GM19193 (cell line): ENCODE data around the gene RINL.

ENCODE experiments used
- POLR2A ChIP-seq: IDR thresholded peaks from 4 replicates; pipeline ENCODE4 v1.6.1; 2011; ENCODE audit not compliant: insufficient read depth, insufficient read length; ENCODE audit errors: extremely low read depth

Gene RINL

GRCh38 chr19:38836159-38836982 lies 41.7 kb downstream of the RINL start:
- no peak for TF ChIP-seq POLR2A

- TF ChIP-seq POLR2A = no peak
These were observed 43.5 kb downstream of the RINL start for GRCh38 chr19:38834590-38834989.

- TF ChIP-seq POLR2A = no peak
These were observed 44.0 kb downstream of the RINL start for GRCh38 chr19:38834104-38834490.

- TF ChIP-seq POLR2A = no peak
These were observed 45.0 kb downstream of the RINL start for GRCh38 chr19:38833092-38833425.

- TF ChIP-seq POLR2A = no peak
These were observed 46.9 kb downstream of the RINL start for GRCh38 chr19:38831142-38831605.

- TF ChIP-seq POLR2A = no peak
These were observed 47.9 kb downstream of the RINL start for GRCh38 chr19:38830039-38830733.

- no peak for TF ChIP-seq POLR2A
These were observed 51.1 kb downstream of the RINL start for GRCh38 chr19:38826856-38827551.

GRCh38 chr19:38819231-38819920 lies 58.7 kb downstream of the RINL start:
- no peak for TF ChIP-seq POLR2A
